ENCODE measurements around the gene AKIP1. TPM values are rescaled to one million over a fixed set of nuclear protein-coding genes. Genes with fewer than 3 reads are reported as not detected.

Gene AKIP1
- total RNA-seq, 2 experiments from 2014 or later = 25.2 to 28.2 TPM

DNA sequence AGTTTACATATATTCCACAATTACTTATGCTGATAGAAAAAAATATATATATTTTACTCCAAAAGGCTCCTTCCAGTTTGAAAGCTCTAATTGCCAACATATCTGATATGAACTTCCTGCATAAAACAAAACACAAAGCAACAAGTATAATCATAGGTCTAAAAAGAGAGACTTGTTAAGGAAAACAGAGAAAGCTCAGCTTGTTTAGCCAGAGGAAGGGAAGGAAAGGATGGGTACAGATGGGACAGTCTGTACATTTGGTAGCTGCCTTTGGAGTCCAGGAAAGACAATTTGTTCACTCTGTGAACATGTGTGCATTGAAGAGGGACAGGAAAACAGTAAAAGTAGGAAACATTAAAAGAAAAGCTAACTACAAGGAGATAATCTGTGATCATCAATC, 45.7 kb upstream of the AKIP1 start:
- Histone ChIP-seq H3K9me2 (ENCODE audit: insufficient read depth, low read length) (no peaks in the 10 kb centered on the region), H3K36me3 (ENCODE audit: insufficient read depth, low read length) (no peaks in the 10 kb centered on the region), H3K4me2 (ENCODE audit: low read length) (no peak overlapping the region), H3K9me3 (ENCODE audit: low read length) (no peaks in the 10 kb centered on the region), H3K4me1 (ENCODE audit: insufficient read depth, low read length, poor library complexity, severe bottlenecking) (no peaks in the 10 kb centered on the region), H3K27ac (ENCODE audit: low read depth, low read length, poor library complexity, severe bottlenecking) (no peak overlapping the region), H2AFZ (ENCODE audit: low read length) (no peak overlapping the region), H3K4me3 (ENCODE audit: low read depth, low read length, poor library complexity, severe bottlenecking) (no peak overlapping the region), H3K79me2 (ENCODE audit: insufficient read depth, low read depth, low read length) (no peaks in the 10 kb centered on the region), H4K20me1 (ENCODE audit: insufficient read depth, low read length) (no peaks in the 10 kb centered on the region)
- ChIA-PET POLR2A (no interaction called here), CTCF (ENCODE audit: unreplicated experiment) (no interaction called here)
- intact Hi-C loops (cut with micrococcal nuclease; ENCODE audit: unreplicated experiment) = no loop called here
- no peak for TF ChIP-seq EZH2phosphoT487 (IDR thresholded peaks at IDR 0.05; ENCODE audit: borderline replicate concordance, low read depth, low read length)
- TF ChIP-seq, protein P1, sequence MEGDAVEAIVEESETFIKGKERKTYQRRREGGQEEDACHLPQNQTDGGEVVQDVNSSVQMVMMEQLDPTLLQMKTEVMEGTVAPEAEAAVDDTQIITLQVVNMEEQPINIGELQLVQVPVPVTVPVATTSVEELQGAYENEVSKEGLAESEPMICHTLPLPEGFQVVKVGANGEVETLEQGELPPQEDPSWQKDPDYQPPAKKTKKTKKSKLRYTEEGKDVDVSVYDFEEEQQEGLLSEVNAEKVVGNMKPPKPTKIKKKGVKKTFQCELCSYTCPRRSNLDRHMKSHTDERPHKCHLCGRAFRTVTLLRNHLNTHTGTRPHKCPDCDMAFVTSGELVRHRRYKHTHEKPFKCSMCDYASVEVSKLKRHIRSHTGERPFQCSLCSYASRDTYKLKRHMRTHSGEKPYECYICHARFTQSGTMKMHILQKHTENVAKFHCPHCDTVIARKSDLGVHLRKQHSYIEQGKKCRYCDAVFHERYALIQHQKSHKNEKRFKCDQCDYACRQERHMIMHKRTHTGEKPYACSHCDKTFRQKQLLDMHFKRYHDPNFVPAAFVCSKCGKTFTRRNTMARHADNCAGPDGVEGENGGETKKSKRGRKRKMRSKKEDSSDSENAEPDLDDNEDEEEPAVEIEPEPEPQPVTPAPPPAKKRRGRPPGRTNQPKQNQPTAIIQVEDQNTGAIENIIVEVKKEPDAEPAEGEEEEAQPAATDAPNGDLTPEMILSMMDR (conservative IDR thresholded peaks at IDR 0.05; ENCODE audit: low read length) = no peak
- BruUV-seq (replicated peaks) = no TSS peak
- no peak for DNase-seq (ENCODE audit: low spot score)

DNA sequence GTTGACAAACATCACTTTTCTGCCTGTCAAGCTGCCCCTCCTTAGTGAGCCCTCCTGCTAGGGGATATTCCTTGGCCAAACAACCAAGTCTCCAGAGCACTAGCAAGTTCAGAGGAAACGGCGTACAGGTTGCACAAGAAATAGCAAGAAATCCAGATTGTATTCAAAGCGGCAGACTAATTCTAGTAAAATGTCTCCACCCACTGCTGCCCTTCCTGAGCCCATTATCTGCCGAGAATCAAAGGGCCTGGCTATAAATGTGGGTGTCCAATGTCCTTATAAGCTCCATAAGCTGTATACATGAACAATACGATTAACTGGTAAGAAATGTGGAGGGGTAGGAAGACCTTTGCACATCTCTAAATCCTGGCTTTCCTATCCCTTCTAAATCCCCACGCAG, 44.0 kb upstream of the AKIP1 start:
- Histone ChIP-seq H3K9me3 (ENCODE audit: low read length) (no peaks in the 10 kb centered on the region), H2AFZ (ENCODE audit: low read length) (no peak overlapping the region), H3K27ac (ENCODE audit: low read depth, low read length, poor library complexity, severe bottlenecking) (no peak overlapping the region), H3K4me3 (ENCODE audit: low read depth, low read length, poor library complexity, severe bottlenecking) (no peak overlapping the region), H3K4me1 (ENCODE audit: insufficient read depth, low read length, poor library complexity, severe bottlenecking) (no peaks in the 10 kb centered on the region), H3K36me3 (ENCODE audit: insufficient read depth, low read length) (no peaks in the 10 kb centered on the region), H3K79me2 (ENCODE audit: insufficient read depth, low read depth, low read length) (no peaks in the 10 kb centered on the region), H4K20me1 (ENCODE audit: insufficient read depth, low read length) (no peaks in the 10 kb centered on the region), H3K9me2 (ENCODE audit: insufficient read depth, low read length) (no peaks in the 10 kb centered on the region), H3K4me2 (ENCODE audit: low read length) (no peak overlapping the region)
- TF ChIP-seq, protein P1 (conservative IDR thresholded peaks at IDR 0.05; ENCODE audit: low read length) = no peak
- no peak for TF ChIP-seq EZH2phosphoT487 (IDR thresholded peaks at IDR 0.05; ENCODE audit: borderline replicate concordance, low read depth, low read length)
- intact Hi-C loops (cut with micrococcal nuclease; ENCODE audit: unreplicated experiment) = no loop called here
- no TSS peak for BruUV-seq (replicated peaks)
- no peak for DNase-seq (ENCODE audit: low spot score)
- POLR2A ChIA-PET = interaction anchor here (0.6 kb wide), 1 partner anchor 1374 kb away, joined by 3 read pairs; no protein-coding TSS in a partner anchor
- CTCF ChIA-PET (ENCODE audit: unreplicated experiment) = no interaction called here

DNA sequence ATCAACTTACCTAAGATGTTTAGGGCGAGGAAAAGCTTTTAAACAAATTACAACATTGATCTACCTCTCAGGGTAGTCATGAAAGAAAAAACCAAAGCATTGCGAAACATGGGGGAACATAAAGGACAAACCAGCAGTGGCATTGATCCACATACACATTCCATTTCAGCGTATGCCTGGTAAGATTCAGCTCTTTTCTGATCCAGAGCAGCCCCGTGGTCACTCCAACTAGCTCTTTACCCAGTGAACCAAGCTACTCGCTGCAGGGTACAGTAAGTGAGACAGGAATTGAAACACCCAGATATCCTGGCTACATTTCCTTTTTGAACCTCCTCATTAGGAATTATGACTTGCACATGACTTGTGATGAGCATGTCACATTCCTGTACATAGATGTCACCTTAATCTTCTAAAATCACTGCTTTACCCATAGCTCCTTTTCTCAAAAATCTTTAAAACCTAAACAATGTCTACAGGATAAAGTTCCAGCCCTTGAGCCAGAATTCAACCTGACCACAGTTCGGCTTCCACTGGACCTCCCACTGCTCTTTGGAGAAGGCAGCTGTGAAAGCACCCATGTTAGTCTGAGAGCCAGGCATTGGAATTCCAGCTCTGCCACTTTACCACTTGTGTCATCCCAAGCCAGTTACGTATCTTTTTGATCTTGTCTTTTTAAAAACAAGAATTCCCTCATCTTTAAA, 42.9 kb upstream of the AKIP1 start:
- DNase-seq (ENCODE audit: low spot score) = no peak
- POLR2A ChIA-PET = interaction anchor here (0.6 to 0.8 kb wide), 3 partner anchors 34 to 589 kb away, joined by 3 to 4 read pairs (median 3); no protein-coding TSS in a partner anchor

More for the DNA sequence above, 42.9 kb upstream of the AKIP1 start:
- no peaks in the 10 kb centered on the region for H3K36me3 ChIP-seq (ENCODE audit: insufficient read depth, low read length)
- TF ChIP-seq, protein P1 (conservative IDR thresholded peaks at IDR 0.05; ENCODE audit: low read length) = no peak
- TF ChIP-seq EZH2phosphoT487 (IDR thresholded peaks at IDR 0.05; ENCODE audit: borderline replicate concordance, low read depth, low read length) = no peak
- no peak overlapping the region for H3K4me3 ChIP-seq (ENCODE audit: low read depth, low read length, poor library complexity, severe bottlenecking)
- no peak overlapping the region for H3K4me2 ChIP-seq (ENCODE audit: low read length)
- intact Hi-C loops (cut with micrococcal nuclease; ENCODE audit: unreplicated experiment) = no loop called here
- no TSS peak for BruUV-seq (replicated peaks)
- no peak overlapping the region for H3K27ac ChIP-seq (ENCODE audit: low read depth, low read length, poor library complexity, severe bottlenecking)
- no peak overlapping the region for H2AFZ ChIP-seq (ENCODE audit: low read length)
- CTCF ChIA-PET (ENCODE audit: unreplicated experiment) = no interaction called here
- H4K20me1 ChIP-seq (ENCODE audit: insufficient read depth, low read length) = no peaks in the 10 kb centered on the region
- H3K9me2 ChIP-seq (ENCODE audit: insufficient read depth, low read length) = no peaks in the 10 kb centered on the region
- H3K4me1 ChIP-seq (ENCODE audit: insufficient read depth, low read length, poor library complexity, severe bottlenecking) = no peaks in the 10 kb centered on the region
- no peaks in the 10 kb centered on the region for H3K79me2 ChIP-seq (ENCODE audit: insufficient read depth, low read depth, low read length)
- no peaks in the 10 kb centered on the region for H3K9me3 ChIP-seq (ENCODE audit: low read length)

Data from OCI-LY7 (cell line).